Stimulated activated CD4-positive, alpha-beta T cell treated with anti-CD3 and anti-CD28 coated beads, Interleukin-1b, Interleukin-23, amount 100 ng/mL, for 1 hour (primary cell): Measurements from ENCODE around the gene UNC79.

Experiments
- DNase-seq, 2 donors: peaks; one replicate each; pipeline ENCODE4 v3.0.0-alpha.2; 2020; ENCODE audit warnings: low read depth in 2 of 2

UNC79 gene

GRCh38 chr14:93707475-93707874 is 276.7 kb downstream of the UNC79 start:
- no peak for DNase-seq

- no peak for DNase-seq
These were observed 277.6 kb downstream of the UNC79 start for GRCh38 chr14:93708311-93708734.

GRCh38 chr14:93708800-93709199 is 278.1 kb downstream of the UNC79 start:
- DNase-seq: no peak

- DNase-seq: no peak
These were observed 278.5 kb downstream of the UNC79 start for GRCh38 chr14:93709249-93709648.

- DNase-seq: no peak
These were observed 281.5 kb downstream of the UNC79 start for GRCh38 chr14:93712079-93712837.

GRCh38 chr14:93712838-93713724 is 282.3 kb downstream of the UNC79 start:
- no peak for DNase-seq

GRCh38 chr14:93713726-93714405 is 283.1 kb downstream of the UNC79 start:
- DNase-seq: no peak

- no peak for DNase-seq
These were observed 283.9 kb downstream of the UNC79 start for GRCh38 chr14:93714605-93715004.

GRCh38 chr14:93715279-93715927 is 284.7 kb downstream of the UNC79 start:
- no peak for DNase-seq

GRCh38 chr14:93716002-93716745 is 285.4 kb downstream of the UNC79 start:
- DNase-seq: no peak

GRCh38 chr14:93716746-93717667 is 286.3 kb downstream of the UNC79 start:
- no peak for DNase-seq

GRCh38 chr14:93717668-93718320 is 287.1 kb downstream of the UNC79 start:
- no peak for DNase-seq

- DNase-seq: no peak
These were observed 288.5 kb downstream of the UNC79 start for GRCh38 chr14:93719256-93719655.

- DNase-seq: no peak
These were observed 289.5 kb downstream of the UNC79 start for GRCh38 chr14:93720076-93720815.

GRCh38 chr14:93720981-93721483 is 290.3 kb downstream of the UNC79 start:
- no peak for DNase-seq

GRCh38 chr14:93723001-93723400 is 292.3 kb downstream of the UNC79 start:
- DNase-seq: no peak

- no peak for DNase-seq
These were observed 294.4 kb downstream of the UNC79 start for GRCh38 chr14:93725002-93725582.

- DNase-seq: no peak
These were observed 295.3 kb downstream of the UNC79 start for GRCh38 chr14:93725993-93726392.
